SK-N-SH (cell line): ENCODE data around the gene RABEPK.

Experiments used
- EZH2phosphoT487 ChIP-seq: fragments of 200-600 bp; sonication (generic); IDR thresholded peaks from 2 replicates; pipeline ENCODE4 v1.6.1; 2017; ENCODE audit warnings: low read depth, mixed run types, mild to moderate bottlenecking, antibody characterized with exemption, moderate library complexity, borderline replicate concordance
- FOSL2 ChIP-seq: IDR thresholded peaks from 2 replicates; pipeline ENCODE4 v1.4.0; 2012; ENCODE audit warnings: low read depth, mild to moderate bottlenecking, moderate library complexity, borderline replicate concordance
- MEF2A ChIP-seq: IDR thresholded peaks from 2 replicates; pipeline ENCODE4 v1.4.0; 2012; ENCODE audit warnings: low read depth, borderline replicate concordance
- POLR2AphosphoS5 ChIP-seq: IDR thresholded peaks from 2 replicates; pipeline ENCODE4 v1.6.1; 2012; ENCODE audit warnings: low read depth, low read length
- RAD21 ChIP-seq: IDR thresholded peaks from 2 replicates; pipeline ENCODE4 v1.6.1; 2012; ENCODE audit warnings: mild to moderate bottlenecking, low read length
- SMC3 ChIP-seq: IDR thresholded peaks from 2 replicates; pipeline ENCODE4 v1.6.1; 2012; ENCODE audit warnings: low read depth, low read length, improper control_type of control experiment
- TEAD4 ChIP-seq: IDR thresholded peaks from 2 replicates; pipeline ENCODE4 v1.4.0; 2012; ENCODE audit warnings: mild to moderate bottlenecking, borderline replicate concordance; ENCODE audit not compliant: insufficient read depth
- YY1 ChIP-seq: IDR thresholded peaks from 2 replicates; pipeline ENCODE4 v1.4.0; 2012; ENCODE audit warnings: low read depth, mild to moderate bottlenecking
- ZBTB33 ChIP-seq: IDR thresholded peaks from 2 replicates; pipeline ENCODE4 v1.4.0; 2012; ENCODE audit warnings: low read depth, borderline replicate concordance
- TF ChIP-seq, protein P1 (sequence below): fragments of 150-350 bp; IDR thresholded peaks from 2 replicates; pipeline ENCODE4 v1.6.1; 2016; ENCODE audit warnings: mild to moderate bottlenecking, low read depth, low read length
- TF ChIP-seq, protein P2 (sequence below): fragments of 200-600 bp; sonication (generic); IDR thresholded peaks from 2 replicates; pipeline ENCODE4 v1.6.1; 2017; ENCODE audit warnings: antibody characterized with exemption, mild to moderate bottlenecking, moderate library complexity
- TF ChIP-seq, protein P3 (sequence below): IDR thresholded peaks from 2 replicates; pipeline ENCODE4 v1.4.0; 2012; ENCODE audit warnings: low read depth, borderline replicate concordance

DNA sequence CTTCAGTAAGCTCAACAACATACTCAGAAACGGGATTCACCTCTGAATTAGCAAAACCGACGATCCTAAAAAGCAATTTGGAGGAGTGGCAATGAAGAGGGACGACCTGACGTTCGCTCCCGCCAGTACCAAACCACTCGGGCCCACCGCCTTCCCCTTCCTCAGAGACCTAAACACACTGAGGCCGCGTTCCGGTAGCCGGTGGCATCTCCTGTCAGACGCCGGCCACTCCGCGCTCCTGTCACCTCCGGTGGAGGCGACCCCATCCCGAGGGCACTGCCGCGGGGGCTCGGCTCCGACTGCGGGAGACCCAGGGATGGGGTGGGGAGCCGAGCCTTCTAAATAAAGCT, 11.4 kb upstream of the RABEPK start:
- TF ChIP-seq, protein P1, sequence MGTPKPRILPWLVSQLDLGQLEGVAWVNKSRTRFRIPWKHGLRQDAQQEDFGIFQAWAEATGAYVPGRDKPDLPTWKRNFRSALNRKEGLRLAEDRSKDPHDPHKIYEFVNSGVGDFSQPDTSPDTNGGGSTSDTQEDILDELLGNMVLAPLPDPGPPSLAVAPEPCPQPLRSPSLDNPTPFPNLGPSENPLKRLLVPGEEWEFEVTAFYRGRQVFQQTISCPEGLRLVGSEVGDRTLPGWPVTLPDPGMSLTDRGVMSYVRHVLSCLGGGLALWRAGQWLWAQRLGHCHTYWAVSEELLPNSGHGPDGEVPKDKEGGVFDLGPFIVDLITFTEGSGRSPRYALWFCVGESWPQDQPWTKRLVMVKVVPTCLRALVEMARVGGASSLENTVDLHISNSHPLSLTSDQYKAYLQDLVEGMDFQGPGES = no peak
- TF ChIP-seq, protein P2, sequence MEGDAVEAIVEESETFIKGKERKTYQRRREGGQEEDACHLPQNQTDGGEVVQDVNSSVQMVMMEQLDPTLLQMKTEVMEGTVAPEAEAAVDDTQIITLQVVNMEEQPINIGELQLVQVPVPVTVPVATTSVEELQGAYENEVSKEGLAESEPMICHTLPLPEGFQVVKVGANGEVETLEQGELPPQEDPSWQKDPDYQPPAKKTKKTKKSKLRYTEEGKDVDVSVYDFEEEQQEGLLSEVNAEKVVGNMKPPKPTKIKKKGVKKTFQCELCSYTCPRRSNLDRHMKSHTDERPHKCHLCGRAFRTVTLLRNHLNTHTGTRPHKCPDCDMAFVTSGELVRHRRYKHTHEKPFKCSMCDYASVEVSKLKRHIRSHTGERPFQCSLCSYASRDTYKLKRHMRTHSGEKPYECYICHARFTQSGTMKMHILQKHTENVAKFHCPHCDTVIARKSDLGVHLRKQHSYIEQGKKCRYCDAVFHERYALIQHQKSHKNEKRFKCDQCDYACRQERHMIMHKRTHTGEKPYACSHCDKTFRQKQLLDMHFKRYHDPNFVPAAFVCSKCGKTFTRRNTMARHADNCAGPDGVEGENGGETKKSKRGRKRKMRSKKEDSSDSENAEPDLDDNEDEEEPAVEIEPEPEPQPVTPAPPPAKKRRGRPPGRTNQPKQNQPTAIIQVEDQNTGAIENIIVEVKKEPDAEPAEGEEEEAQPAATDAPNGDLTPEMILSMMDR = no peak
- TF ChIP-seq, protein P3, sequence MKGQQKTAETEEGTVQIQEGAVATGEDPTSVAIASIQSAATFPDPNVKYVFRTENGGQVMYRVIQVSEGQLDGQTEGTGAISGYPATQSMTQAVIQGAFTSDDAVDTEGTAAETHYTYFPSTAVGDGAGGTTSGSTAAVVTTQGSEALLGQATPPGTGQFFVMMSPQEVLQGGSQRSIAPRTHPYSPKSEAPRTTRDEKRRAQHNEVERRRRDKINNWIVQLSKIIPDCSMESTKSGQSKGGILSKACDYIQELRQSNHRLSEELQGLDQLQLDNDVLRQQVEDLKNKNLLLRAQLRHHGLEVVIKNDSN = no peak
- TF ChIP-seq YY1 (no peak; the same call in 1 of the 2 replicates), EZH2phosphoT487 (no peak), RAD21 (no peak), ZBTB33 (no peak), TEAD4 (no peak), MEF2A (no peak), FOSL2 (no peak), POLR2AphosphoS5 (no peak), SMC3 (no peak)
